ENCODE data around the gene SBF2.

DNA sequence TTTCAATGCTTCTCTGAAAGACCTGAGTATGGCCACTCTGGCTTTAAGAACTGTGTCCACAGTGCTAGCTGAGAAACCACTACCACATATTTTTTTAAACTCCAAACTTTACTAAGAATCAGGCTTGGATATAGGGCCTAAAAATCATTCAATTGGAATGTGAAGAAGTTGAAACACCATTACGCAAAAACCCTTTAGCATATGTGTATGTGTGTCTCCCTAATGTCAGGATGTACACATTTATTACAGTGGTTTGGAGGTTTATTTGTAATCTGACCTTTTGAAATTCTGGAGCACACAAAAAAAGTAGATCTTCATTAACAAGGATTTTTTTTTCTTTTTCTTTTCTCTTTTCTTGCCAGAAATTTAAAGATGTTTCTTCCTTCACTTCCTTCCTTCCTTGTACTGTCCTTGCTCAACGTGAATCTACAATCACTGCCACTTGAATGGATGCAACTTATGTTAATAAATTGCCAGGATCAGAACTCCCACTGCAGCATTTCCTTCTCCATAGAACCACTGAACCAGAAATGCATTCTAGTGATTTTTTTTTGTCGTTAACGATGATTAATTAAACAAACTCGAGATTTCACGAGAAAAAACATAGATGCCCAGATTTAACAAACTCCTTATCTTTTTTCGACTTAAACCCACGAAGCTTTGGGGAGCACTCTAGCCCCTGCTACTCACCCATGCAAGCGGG lies 7.8 kb upstream of the SBF2 start:
- TF ChIP-seq, protein P1, sequence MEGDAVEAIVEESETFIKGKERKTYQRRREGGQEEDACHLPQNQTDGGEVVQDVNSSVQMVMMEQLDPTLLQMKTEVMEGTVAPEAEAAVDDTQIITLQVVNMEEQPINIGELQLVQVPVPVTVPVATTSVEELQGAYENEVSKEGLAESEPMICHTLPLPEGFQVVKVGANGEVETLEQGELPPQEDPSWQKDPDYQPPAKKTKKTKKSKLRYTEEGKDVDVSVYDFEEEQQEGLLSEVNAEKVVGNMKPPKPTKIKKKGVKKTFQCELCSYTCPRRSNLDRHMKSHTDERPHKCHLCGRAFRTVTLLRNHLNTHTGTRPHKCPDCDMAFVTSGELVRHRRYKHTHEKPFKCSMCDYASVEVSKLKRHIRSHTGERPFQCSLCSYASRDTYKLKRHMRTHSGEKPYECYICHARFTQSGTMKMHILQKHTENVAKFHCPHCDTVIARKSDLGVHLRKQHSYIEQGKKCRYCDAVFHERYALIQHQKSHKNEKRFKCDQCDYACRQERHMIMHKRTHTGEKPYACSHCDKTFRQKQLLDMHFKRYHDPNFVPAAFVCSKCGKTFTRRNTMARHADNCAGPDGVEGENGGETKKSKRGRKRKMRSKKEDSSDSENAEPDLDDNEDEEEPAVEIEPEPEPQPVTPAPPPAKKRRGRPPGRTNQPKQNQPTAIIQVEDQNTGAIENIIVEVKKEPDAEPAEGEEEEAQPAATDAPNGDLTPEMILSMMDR (IDR thresholded peaks at IDR 0.05): no peak
- TF ChIP-seq POLR2A (IDR thresholded peaks at IDR 0.05): no peak

Measured in lower leg skin (tissue), 3 donors.